D721Med (cell line): ENCODE results near the gene CSE1L.
"Not testable (repeated sequence)": the region's sequence is repeated elsewhere in the genome, so short reads cannot be mapped to it uniquely, and the experiment has no call there.

ENCODE experiments used
- DNase-seq: peaks from one replicate; pipeline ENCODE4 v3.0.0; 2011; ENCODE audit warnings: low spot score; ENCODE audit not compliant: insufficient read length
- FAIRE-seq: peaks from 2 replicates; lab custom pipeline; 2011; peaks lifted over from hg19 to GRCh38; lab: Jason Lieb, UNC
- CTCF ChIP-seq: IDR thresholded peaks from 2 replicates; pipeline ENCODE4 v1.5.1; 2012; ENCODE audit warnings: mild to moderate bottlenecking, control low read depth; ENCODE audit not compliant: insufficient read depth; ENCODE audit errors: missing control alignments

CSE1L gene

GRCh38 chr20:49123982-49124381 lies 77.9 kb downstream of the CSE1L start:
- DNase-seq (no peak), FAIRE-seq (no peak)
- no peak for TF ChIP-seq CTCF

- FAIRE-seq (no peak), DNase-seq (no peak)
- TF ChIP-seq CTCF, result peak; percentile 71
These were observed 86.9 kb downstream of the CSE1L start for GRCh38 chr20:49132995-49133478.

- DNase-seq (no peak), FAIRE-seq (no peak)
- no peak for TF ChIP-seq CTCF
These were observed 87.5 kb downstream of the CSE1L start for GRCh38 chr20:49133571-49133970.

GRCh38 chr20:49134797-49135196 lies 88.7 kb downstream of the CSE1L start:
- FAIRE-seq, DNase-seq: not testable (repeated sequence)

- FAIRE-seq (no peak), DNase-seq (no peak)
- no peak for TF ChIP-seq CTCF
These were observed 90.9 kb downstream of the CSE1L start for GRCh38 chr20:49136817-49137571.

- no peak for TF ChIP-seq CTCF
- FAIRE-seq, result no peak
- no peak for DNase-seq
These were observed 92.3 kb downstream of the CSE1L start for GRCh38 chr20:49138431-49138830.

- DNase-seq (no peak), FAIRE-seq (no peak)
- no peak for TF ChIP-seq CTCF
These were observed 94.3 kb downstream of the CSE1L start for GRCh38 chr20:49140411-49140810.
